ENCODE measurements around the gene CCDC88A.
"Not testable (repeated sequence)": the region's sequence is repeated elsewhere in the genome, so short reads cannot be mapped to it uniquely, and the experiment has no call there.

CCDC88A gene

GRCh38 chr2:55421326-55421725 lies 1.7 kb upstream of the CCDC88A start:
- no peak for DNase-seq (ENCODE audit: low read depth in 3 of 3)

GRCh38 chr2:55420871-55421270 lies 1.2 kb upstream of the CCDC88A start:
- no peak for DNase-seq (ENCODE audit: low read depth in 3 of 3)

DNA sequence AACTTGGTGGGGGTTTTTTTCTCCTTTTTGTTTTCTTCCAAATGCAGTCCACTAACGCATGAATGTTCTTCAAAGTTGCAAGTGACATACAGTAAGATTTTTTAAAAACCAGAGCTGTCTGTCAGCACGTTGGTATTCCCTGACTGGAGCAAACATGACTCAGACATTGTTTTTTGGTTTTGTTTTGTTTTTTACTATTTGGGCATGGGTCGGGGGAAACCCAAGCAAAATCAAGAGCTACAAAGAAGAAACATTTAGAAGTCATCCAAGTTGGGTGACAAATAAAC lies 726 bp upstream of the CCDC88A start:
- no peak for DNase-seq (ENCODE audit: low read depth in 3 of 3)

DNA sequence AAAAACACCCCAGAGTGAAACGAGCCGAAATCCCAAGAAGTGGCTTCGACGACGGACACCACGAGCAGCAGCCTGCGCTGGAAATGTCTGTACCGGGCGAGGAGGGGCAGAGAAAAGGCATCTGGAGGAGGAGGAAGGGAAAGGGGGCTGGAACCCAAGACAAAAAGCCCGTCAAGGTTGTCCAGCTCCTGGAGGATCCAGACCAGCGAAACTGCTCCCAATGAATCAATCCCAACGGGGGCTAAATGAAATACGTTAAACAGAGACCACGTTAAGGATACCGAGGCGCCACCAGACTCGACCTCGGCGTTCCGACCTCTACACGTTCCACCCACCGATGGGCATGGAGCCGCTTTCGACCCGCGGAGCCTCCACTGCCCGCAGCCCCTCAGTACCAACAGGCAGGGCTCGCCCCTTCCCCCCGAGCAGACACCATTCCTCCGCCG lies 400 bp downstream of the CCDC88A start:
- no peak for DNase-seq (ENCODE audit: low read depth in 3 of 3)

GRCh38 chr2:55418512-55419232 lies 984 bp downstream of the CCDC88A start:
- DNase-seq (ENCODE audit: low read depth in 3 of 3) = no peak

GRCh38 chr2:55418072-55418471 lies 1.6 kb downstream of the CCDC88A start:
- no peak for DNase-seq (ENCODE audit: low read depth in 3 of 3)

GRCh38 chr2:55416786-55417568 lies 2.7 kb downstream of the CCDC88A start:
- DNase-seq (ENCODE audit: low read depth in 3 of 3) = no peak

DNA sequence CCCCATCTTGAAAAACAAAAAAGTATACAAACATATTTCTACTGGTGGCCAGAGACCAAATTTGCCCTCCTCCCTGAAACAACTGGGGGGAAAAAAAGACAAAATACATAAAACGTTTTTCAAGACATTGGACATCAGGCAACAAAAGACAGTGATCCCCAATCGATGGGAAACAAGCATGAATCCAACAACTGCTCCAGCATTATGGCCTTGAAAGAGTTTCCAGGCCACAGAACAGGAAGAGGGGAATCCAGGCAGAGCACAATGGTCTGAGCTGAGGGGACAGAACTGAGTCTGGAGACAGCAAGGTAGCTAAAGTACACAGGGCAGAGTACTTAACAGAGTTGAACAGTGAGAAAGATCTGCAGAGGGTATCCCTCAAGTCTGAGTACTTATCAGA lies 4.4 kb downstream of the CCDC88A start:
- DNase-seq (ENCODE audit: low read depth in 3 of 3) = no peak

DNA sequence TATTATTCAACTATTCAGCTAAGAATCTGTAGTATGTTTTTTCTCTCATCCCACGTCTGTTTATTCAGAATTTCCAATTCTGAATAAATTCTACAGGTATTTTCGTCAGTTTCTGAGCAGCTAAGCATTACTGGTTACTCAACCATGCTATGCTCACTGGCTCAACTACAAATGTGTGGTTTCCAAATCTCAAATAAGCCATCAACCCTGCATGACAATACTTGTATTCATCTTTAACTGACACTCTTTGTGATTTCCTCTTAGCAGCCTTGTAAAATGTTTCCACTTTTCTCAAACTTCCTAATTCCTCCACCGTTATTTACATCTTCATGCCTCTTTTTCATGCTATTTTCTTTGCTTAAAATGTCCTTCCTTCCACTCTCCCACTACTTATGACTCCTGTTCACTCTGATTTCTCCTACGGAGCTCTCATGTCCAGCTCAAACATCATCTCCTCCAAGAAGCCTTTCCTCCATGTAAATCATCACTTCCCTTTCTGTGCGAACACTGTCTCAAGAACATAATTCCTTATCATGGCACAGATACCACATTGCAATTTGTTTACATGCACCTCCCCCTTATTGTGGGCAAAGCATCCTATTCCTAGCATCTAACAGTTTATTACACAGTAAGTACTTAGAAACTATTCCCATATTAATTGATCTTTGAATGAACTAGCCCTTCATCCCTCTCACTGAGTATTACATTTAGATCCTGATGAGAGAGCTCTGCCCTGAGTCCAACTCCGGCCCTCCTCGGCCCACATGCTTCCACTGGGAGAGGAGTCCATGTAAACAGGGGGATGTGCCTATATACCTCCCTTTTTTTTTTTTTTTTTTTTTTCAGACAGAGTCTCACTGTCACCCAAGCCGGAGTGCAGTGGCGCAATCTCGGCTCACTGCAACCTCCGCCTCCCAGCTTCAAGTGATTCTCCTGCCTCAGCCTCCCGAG lies 10.5 kb downstream of the CCDC88A start:
- DNase-seq (ENCODE audit: low read depth in 3 of 3) = no peak

GRCh38 chr2:55408098-55408882 lies 11.4 kb downstream of the CCDC88A start:
- DNase-seq (ENCODE audit: low read depth in 3 of 3) = no peak

DNA sequence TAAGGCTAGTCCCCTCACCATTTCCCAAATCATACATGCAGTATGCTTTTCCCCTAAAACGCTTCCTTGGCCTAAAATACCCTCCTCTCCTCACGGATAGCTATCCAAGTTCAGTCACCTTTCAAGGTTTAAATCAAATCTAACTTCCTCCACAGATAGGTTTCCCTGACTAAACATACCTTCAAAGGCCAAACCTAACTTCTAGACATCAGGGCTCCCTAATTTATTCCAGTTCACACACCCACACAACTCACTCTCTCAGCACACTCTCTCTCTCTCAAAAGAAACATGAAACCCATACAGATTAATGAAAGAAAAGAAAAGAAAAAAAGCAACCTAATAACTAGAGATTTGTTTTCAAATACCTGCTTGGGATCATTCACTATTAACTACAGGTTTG lies 14.5 kb downstream of the CCDC88A start:
- no peak for DNase-seq (ENCODE audit: low read depth in 3 of 3)

DNA sequence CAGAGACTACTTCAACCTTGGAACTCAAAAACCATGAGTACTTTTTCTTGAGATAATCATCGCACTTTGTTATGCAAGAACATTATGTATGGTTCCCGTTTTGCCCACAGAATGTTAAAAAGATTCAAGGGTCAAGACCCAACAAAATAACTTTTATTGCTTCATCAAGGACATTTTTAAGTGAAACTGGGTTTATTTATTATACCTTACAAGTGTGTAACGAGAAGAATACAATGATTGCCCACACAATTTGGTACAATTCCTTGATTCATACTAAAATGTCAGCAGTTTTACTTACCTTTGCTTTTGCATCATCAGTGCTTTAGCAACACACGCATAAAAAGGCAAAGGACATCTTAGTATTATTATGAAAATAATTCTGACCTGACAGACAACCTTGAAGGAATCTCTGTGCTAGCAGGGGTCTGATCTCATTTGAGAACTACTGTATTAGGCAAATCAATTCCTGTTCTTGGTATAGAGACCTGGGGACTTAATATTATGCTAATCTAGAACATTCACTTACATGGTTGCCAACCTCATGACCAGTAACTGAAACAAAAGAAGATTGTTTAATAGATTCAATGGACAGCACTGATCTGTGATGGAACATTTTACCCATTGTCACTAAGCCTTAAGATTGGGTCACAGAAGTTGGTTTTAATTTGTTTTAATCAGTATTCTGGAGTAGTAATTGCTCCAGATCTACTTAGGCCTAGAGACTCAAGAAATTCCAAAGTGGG lies 16.2 kb downstream of the CCDC88A start:
- no peak for DNase-seq (ENCODE audit: low read depth in 3 of 3)

- no peak for DNase-seq (ENCODE audit: low read depth in 3 of 3)
Measured at GRCh38 chr2:55401124-55401523, 18.5 kb downstream of the CCDC88A start.

DNA sequence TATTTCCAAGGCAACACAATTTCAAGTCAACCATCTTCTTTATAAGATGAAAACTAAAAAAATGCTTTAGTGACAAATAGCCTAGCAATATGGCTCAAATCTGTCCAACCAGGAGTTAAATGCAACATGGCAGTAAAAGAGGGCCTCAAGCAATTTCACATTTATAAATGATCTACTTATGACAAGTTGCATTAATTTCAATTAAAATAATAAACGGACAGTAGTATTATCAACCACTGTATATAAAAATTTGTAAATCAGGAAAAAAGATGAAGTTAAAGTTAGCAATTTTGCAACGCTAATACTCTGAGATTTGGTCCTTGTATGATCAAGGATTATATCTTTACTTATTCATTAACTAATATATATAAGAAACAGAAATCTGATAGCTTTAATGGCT lies 19.3 kb downstream of the CCDC88A start:
- DNase-seq (ENCODE audit: low read depth in 3 of 3) = no peak

- DNase-seq (ENCODE audit: low read depth in 3 of 3) = no peak
Measured at GRCh38 chr2:55399815-55400214, 19.8 kb downstream of the CCDC88A start.

DNA sequence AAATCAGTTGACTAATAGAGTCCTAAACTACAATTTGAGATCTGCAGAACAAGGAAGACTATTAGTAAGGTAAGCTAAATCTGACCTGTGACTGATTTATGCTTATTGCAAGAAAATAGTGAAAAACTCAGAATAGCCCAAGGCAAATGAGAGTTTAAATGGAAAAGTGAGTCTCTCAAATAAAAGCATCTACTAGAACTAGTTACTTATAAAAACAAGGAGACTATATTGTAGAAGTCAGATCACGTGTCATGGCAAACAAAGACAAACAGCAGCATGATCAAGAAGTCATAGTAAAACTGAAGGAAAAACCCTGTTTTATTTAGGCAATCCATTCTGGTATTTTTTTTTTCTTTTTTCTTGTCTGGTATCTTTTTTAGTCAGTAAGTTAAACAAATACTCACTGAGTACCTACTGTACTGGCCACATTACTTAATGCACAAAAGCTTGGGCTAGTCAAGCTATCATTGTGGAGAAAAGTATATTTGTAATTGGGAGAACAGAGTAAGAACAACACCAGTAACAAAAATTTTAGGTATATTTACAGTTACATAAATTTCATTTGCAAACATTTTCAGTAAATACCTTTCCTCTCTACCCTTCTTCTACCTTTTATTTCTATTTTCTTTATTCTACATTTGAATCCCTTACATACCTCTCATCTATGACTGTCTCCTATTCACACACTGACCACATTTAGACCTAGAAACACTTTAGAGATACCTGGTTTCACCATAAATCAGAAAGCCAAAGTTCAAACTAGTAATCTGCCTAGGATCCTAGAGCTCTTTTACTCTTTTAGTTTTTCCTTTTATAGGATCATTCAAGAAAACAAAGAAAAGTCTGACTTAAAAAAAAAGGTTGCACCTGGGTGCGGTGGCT lies 23.7 kb downstream of the CCDC88A start:
- DNase-seq (ENCODE audit: low read depth in 3 of 3) = no peak

GRCh38 chr2:55391615-55392242 lies 27.9 kb downstream of the CCDC88A start:
- no peak for DNase-seq (ENCODE audit: low read depth in 3 of 3)

DNA sequence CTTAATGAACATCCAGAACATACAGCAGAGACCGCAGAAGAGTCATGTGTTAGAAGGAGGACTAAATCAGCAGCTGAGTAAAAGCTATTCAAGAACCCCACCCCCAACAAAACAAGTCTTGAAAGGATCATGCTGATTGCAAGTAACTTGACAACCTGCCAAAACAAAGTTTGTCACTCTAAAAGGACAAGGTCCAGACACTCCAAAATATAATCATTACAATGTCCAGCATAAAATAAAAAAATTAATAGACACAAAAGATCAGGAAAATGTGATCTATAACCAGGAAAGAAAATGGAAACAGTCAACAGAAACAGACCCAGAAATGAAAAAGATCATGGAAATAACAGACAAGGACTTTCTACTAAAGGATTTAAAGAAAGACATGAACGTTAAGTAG lies 28.5 kb downstream of the CCDC88A start:
- no peak for DNase-seq (ENCODE audit: low read depth in 3 of 3)

DNA sequence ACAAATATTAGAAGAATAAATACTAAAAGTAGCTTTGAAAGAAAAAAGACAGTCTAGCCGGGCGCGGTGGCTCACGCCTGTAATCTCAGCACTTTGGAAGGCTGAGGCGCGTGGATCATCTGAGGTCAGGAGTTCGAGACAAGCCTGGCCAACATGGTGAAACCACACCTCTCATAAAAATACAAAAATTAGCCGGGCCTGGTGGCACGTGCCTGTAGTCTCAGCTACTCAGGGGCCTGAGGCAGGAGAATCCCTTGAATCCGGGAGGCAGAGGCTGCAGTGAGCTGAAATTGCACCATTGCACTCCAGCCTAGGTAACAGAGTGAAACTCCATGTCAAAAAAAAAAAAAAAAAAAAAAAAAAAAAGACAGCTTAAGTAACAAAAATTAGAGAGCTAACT lies 34.1 kb downstream of the CCDC88A start:
- not testable (repeated sequence) for DNase-seq (ENCODE audit: low read depth in 3 of 3)
